Hematopoietic multipotent progenitor cell treated with erythropoietin and hydrocortisone succinate and interleukin-3 and kit ligand, for 17 days (in vitro differentiated cells): ENCODE data around the gene MEIOC.
"Not testable (repeated sequence)": the region's sequence is repeated elsewhere in the genome, so short reads cannot be mapped to it uniquely, and the experiment has no call there.

Experiments
- DNase-seq: peaks from one replicate; pipeline ENCODE4 v3.0.0-alpha.2; 2015; ENCODE audit warnings: low spot score

Gene MEIOC

GRCh38 chr17:44647736-44648135 lies 8.5 kb upstream of the MEIOC start:
- DNase-seq: no peak

DNA sequence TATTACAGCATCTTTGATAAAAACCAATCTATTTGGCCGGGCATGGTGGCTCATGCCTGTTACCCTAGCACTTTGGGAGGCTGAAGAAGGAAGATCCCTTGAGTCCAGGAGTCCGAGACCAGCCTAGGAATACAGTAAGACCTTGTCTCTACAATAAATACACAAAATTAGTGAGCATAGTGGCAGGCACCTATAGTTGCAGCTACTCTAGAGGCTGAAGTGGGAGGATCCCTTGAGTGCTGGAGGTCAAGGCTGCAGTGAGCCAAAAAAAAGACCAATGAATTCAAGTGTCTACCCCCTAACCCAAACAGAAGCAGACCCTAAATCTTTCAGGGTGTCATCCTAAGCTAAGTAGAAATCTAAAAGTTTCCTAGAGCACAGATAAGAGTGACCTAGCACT lies 7.3 kb upstream of the MEIOC start:
- no peak for DNase-seq

DNA sequence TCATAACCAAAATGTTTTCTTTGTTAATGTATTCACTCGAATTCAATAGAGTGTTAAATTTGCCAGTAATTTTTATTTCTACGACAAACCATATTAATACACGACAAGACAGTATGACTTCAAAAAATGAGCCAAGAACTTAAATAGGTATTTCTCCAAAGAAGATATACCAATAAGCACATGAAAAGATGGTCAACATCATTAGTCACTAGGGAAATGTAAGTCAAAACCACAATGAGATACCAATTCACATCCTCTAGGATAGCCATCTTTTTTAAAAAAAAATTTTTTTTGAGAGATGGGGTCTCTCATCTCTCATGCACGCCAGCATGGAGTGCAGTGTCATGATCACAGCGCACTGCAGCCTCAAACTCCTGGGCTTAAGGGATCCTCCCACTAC lies 5.0 kb upstream of the MEIOC start:
- DNase-seq: no peak

DNA sequence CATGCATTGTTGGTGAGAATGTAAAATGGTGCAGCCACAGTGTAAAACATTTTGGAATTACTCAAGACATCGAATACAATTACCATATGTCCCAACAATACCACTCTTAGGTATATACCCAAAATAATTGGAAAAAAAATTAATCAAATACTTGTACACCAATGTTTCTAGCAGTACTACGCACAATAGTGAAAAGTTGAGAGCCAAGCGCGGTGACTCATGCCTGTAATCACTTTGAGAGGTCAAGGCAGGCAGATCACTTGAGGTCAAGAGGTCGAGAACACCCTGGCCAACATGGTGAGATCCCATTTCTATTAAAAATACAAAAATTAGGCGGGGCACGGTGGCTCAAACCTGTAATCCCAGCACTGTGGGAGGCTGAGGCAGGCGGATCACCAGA lies 3.5 kb upstream of the MEIOC start:
- no peak for DNase-seq

DNA sequence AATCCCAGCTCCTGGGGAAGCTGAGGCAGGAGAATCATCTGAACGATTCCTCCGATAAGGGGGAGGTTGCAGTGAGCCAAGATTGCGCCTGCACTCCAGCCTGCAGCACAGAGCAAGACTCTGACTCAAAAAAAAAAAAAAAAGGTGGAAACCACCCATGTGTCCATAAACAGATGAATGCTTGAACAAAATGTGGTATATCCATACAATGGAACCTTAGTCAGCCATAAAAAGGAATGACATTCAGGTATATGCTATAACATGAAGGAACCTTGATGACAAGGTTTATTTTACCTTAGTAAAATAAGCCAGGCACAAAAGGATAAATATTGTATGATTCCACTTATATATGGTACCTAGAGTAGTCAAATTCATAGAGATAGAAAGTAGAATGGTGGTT lies 2.9 kb upstream of the MEIOC start:
- no peak for DNase-seq

DNA sequence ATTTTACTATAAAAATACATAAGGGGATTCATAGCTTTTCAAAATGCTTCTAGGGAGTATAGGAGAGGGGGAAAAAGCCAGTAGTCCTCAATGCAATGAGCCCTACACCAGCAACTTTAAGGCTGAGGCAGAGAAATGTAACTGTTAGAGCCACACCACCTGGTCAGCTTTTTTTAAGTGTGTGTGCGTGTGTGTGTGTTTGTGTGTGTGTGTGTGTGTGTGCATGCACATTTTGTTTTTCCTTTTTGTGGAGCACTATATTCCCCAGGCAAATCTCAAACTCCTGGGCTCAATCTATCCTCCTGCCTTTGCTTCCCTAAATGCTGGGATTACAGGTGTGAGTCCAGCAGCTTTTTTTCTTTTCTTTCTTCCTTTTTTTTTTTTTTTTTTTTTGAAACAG lies 2.3 kb upstream of the MEIOC start:
- no peak for DNase-seq

DNA sequence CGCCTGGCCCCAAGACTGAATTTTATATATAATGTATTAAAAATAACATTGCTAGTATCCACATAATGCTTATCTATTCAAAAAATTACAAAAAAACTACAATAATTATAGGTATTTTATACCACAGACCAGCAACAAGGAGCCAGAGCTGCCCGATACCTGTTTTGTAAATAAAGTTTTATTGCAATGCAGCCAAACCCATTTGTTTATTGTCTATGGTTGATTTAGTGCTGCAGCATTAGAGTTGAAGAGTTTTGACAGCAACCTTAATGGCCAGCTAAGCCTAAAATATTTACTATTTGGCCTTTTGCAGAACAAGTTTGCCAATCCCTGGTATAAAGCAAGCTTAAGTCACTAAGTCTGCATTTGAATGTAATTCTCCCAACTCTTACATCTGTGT lies 5.6 kb downstream of the MEIOC start:
- DNase-seq: no peak

GRCh38 chr17:44663095-44663494 lies 6.8 kb downstream of the MEIOC start:
- DNase-seq: no peak

- no peak for DNase-seq
Observed at GRCh38 chr17:44664867-44665266, 8.6 kb downstream of the MEIOC start.

- DNase-seq: no peak
Observed at GRCh38 chr17:44666006-44666405, 9.7 kb downstream of the MEIOC start.

DNA sequence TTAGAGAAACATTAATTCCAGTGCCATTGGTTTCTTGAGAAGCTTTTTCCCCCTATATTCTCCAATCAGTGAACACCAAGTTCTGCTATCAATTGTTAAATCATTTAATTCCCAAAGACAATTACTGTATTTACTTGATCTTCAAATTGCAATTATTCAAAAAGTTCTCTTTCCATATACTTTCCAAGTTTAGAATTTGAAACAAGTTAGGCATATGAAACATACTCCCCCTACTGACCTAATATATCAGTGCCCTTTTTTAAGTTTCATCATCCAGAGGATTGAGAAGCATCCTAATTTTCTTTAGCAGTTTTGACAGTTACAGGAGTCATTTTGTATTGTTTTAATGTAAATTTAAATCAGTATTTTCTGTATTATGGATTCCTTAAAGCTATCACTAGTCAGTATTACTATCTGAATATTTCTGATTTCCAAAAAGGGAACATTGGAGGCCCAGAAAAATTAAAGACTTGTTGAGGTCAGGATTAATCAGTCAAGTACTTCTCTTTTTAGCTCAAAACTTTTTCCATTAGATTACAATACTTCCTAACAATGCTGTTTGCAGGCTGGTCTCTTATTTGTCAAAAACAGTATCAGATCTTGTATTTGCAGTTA lies 16.3 kb downstream of the MEIOC start:
- DNase-seq: no peak

- no peak for DNase-seq
Observed at GRCh38 chr17:44673893-44674292, 17.6 kb downstream of the MEIOC start.

DNA sequence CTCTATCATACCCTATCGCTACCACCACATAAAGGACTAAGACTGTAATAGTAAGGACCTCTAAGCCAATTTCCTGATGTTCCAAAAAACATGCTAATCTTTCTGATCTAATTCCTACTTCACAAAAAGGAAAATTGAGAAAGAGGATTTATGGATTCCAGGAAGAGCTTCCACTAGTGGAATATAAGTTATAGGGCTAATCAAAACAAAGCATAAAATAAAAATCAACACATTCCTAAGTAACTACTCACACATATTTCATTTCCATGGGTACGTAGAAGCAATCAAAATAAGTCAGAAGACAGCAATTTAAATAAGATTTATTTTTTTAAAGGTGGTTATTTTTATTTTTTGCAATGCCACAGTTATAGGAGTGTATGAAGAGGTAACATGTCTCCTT lies 20.9 kb downstream of the MEIOC start:
- DNase-seq: no peak

DNA sequence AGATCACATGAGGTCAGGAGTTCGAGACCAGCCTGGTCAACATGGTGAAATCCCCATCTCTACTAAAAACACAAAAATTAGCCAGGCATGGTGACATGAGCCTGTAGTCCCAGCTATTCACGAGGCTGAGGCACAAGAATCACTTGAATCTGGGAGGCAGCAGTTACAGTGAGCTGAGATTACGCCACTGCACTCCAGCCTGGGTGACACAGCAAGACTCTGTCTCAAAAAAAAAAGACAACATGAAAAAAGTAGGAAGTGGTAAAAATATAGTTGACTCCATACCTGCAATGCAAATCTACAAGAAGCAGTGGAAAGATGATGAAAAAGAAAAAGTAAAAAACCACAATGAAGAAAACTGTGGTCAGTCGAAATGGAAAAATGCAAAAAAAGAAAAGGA lies 27.0 kb downstream of the MEIOC start:
- not testable (repeated sequence) for DNase-seq

DNA sequence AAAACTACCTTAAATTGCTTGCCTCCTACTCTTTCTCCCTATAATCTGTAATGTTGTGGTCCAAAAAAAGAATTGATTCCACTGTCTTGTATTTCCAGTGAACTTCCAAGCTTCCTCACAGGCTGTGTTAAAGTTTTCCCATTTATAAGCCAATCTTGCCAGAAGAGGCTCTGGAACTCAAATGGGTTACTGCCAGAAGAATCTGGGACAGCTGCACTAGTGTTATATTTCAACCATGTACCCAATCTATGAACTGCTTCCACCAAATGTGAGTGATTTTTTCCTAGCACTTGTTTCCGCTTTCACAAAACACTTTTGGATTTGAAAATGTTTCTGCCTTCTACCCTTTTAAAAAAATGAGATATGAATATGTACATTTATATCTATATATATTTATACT lies 31.5 kb downstream of the MEIOC start:
- no peak for DNase-seq

GRCh38 chr17:44688200-44688599 lies 31.9 kb downstream of the MEIOC start:
- no peak for DNase-seq

DNA sequence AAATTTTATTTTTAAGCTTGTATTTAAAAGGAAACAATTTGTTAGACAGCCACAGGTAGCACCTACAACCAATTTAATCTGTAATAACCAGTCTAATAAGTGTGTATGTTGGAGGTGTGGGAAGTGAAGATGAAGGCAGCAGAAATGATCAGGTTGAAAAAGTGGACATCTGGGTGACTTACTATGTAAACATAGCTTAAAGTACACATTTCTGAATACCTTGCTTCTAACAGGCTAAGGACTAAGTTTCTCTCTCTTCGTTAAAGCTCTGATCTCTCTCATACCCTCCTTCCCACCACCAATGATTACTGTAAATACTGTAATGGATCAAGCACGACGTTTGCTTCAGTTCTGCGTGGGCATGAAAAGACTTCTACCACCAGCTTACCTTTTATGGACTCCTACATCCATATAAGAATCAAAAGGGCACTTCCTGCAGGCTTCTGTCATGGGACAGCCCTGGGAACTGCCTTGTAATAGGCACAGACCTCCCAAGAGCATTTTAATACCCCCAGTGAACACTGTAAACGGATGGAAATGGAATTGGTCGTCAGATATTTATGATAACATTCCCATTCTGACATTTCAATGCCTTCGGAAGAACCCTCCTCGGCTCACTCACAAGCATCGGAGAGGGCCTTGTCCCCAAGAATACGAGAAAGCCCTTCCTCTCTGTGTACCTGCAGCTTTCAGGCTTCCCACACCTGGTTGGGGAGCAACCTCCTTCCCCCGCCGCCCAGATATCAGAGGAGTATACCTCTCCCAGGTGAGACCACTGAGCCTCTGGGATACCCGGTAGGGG lies 32.6 kb downstream of the MEIOC start:
- no peak for DNase-seq

DNA sequence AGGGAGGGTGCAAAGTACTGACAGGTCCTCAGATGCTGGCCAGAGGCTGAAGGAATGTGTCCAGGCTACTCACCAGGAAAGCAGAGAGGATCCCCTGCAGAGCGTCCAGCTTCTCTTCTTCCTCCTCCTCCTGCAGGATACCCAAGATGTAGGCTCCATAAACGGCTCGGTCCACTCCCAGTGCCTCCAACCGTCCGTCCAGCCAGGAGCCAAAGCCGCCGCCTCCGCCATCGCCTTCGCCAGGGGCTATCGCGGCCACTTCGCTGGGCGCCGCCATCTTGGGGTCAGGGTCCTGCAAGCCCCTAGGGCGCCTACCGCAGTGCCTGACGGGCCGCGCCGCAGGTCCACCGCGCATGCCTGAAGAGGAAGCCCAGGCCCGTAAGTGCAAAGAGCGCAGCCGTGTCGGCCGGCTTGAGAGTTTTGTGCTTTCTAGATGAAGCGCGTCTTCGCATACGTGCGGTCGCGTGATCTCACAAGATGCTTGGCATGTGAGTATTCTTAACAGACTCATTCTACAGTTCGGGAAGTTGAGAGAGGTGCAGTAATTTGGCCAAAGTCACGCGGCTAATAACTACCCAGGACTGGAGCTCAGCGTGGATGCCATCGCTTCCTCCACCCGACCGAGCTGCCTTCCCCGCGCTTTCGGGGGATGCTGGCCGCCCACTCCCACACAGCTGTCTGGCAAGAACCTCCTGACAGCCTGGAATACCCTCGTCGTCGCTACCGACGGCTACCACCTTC lies 33.4 kb downstream of the MEIOC start, which contains the start of gene CCDC43:
TSS of gene CCDC43 (minus strand) at position 300 of the 741 bp plus-strand sequence. CDS start at position 277, 23 bp downstream.
- peak; percentile 68 for DNase-seq

GRCh38 chr17:44690746-44691306 lies 34.6 kb downstream of the MEIOC start:
- DNase-seq: not testable (repeated sequence)

DNA sequence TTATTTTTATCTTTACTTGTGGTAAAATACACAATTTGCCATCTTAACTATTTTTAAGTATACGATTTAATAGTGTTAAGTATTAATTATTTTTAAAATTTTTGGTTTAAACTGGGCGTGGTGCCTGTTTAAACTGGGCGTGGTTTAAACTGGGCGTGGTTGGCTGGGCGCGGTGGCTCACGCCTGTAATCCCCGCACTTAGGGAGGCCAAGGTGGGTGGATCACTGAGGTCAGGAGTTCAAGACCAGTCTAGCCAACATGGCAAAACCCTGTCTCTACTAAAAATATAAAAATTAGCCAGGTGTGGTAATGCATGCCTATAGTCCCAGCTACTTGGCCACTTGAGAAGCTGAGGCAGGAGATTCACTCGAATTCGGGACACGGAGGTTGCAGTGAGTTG lies 37.3 kb downstream of the MEIOC start:
- DNase-seq: no peak

DNA sequence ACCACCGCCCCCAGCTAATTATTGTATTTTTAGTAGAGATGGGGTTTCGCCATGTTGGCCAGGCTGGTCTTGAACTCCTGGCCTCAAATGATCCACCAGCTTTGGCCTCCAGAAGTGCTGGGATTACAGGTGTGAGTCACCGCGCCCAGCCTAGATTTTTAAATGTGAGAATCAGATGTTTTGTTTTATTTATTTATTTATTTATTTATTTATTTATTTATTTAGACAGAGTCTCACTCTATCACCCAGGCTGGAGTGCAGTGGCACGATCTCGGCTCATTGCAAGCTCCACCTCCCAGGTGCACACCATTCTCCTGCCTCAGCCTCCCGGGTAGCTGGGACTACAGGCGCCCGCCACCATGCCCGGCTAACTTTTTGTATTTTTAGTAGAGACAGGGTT lies 44.0 kb downstream of the MEIOC start:
- not testable (repeated sequence) for DNase-seq

- peak; percentile 47 for DNase-seq
Observed at GRCh38 chr17:44707755-44708400, 51.6 kb downstream of the MEIOC start.
